SK-N-SH (cell line): Measurements from ENCODE around the gene FZR1.

Experiments used
- EZH2phosphoT487 ChIP-seq: fragments of 200-600 bp; sonication (generic); IDR thresholded peaks from 2 replicates; pipeline ENCODE4 v1.6.1; 2017; ENCODE audit warnings: low read depth, mixed run types, mild to moderate bottlenecking, antibody characterized with exemption, moderate library complexity, borderline replicate concordance
- TF ChIP-seq, protein P1 (sequence below): fragments of 200-600 bp; sonication (generic); IDR thresholded peaks from 2 replicates; pipeline ENCODE4 v1.6.1; 2017; ENCODE audit warnings: antibody characterized with exemption, mild to moderate bottlenecking, moderate library complexity
- TF ChIP-seq, protein P2 (sequence below): IDR thresholded peaks from 2 replicates; pipeline ENCODE4 v1.4.0; 2012; ENCODE audit warnings: low read depth, borderline replicate concordance

DNA sequence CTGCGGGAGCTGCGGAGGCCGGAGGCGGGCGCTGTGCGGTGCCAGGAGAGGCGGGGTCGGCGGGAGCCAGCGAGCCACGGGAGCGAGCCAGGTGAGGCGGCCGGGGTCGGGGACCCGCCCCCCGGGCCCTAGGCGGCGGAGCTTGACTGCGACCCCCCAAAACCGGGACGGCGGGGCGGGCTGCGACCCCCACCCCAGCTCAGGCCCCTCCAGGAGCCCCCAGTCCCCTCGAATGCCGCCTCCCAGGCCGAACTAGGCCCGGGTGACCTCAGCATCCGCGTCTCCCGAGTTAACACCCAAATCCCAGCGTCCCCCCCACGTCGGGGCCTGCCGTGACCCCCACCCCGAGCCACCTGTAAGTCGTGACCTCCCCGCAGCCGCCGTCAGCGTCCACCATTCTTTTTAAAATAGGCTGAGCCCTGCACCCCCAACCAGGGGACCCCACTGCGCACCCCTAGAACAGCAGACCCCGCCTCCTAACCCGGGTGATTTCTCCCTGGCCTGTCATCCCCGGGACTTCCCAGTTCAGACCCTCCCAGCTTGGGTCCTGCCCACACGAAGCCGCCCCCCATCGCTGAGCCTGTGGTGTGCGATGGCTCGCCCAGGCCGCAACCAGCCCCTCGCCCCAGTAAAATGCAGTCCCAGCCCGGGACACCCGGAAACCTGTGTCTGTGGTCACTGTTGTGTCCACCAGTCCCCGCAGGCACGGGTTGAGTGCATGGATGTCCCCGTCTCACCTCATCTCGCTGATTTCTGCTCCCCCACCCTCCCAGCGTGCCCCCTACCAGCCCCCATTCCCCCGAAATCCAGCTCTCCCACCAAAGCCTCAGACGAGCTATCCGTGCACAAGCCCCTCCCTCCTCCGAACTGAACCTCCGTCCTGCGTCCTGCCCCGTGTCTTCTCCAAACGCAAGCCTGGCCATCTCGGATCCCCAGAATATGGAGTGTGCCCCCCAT, 551 bp downstream of the FZR1 start:
- TF ChIP-seq, protein P1, sequence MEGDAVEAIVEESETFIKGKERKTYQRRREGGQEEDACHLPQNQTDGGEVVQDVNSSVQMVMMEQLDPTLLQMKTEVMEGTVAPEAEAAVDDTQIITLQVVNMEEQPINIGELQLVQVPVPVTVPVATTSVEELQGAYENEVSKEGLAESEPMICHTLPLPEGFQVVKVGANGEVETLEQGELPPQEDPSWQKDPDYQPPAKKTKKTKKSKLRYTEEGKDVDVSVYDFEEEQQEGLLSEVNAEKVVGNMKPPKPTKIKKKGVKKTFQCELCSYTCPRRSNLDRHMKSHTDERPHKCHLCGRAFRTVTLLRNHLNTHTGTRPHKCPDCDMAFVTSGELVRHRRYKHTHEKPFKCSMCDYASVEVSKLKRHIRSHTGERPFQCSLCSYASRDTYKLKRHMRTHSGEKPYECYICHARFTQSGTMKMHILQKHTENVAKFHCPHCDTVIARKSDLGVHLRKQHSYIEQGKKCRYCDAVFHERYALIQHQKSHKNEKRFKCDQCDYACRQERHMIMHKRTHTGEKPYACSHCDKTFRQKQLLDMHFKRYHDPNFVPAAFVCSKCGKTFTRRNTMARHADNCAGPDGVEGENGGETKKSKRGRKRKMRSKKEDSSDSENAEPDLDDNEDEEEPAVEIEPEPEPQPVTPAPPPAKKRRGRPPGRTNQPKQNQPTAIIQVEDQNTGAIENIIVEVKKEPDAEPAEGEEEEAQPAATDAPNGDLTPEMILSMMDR = no peak
- no peak for TF ChIP-seq EZH2phosphoT487
- TF ChIP-seq, protein P2, sequence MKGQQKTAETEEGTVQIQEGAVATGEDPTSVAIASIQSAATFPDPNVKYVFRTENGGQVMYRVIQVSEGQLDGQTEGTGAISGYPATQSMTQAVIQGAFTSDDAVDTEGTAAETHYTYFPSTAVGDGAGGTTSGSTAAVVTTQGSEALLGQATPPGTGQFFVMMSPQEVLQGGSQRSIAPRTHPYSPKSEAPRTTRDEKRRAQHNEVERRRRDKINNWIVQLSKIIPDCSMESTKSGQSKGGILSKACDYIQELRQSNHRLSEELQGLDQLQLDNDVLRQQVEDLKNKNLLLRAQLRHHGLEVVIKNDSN = no peak
